ENCODE measurements around the gene PTGS1.
"Not testable (repeated sequence)": the region's sequence is repeated elsewhere in the genome, so short reads cannot be mapped to it uniquely, and the experiment has no call there.

The PTGS1 gene

DNA sequence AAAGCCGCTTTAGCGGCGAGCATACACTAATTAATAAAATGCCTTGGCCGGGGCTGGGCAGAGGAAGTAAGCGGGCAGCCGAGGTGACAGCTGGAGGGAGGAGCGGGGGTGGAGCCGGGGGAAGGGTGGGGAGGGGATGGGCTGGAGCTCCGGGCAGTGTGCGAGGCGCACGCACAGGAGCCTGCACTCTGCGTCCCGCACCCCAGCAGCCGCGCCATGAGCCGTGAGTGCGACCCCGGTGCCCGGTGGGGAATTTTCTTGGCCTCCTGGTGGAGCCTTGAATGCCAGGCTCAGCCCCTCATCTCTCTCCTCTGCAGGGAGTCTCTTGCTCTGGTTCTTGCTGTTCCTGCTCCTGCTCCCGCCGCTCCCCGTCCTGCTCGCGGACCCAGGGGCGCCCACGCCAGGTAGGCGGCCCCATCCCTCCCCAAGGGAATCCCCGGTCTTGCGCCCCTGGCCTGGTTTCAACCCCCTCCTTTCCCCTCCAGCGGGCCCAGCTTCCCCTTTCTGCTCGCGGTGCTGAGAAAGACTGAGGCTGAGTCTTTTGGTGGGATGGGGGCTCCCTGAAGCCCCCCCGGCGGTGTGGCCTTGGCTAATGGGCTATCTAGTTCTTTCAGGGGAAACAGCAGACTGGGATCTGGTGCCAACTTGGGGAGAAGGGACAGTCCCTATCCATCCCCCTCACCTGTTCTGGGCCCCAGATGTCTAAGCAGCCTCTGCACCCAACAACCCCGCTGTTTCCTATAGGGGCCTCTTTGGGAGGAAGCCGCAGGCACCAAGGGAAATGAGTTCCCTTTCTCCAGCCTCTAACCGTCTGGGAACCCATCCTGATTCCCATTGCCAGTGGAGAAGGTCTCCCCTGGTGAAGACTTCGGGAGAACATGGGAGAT is at the start of gene PTGS1:
Gene PTGS1 (plus strand): TSS at position 156 of the 887 bp plus-strand sequence. CDS start 61 bp downstream, at position 217.
- H3K9ac ChIP-seq: no peak within 1 kb of the TSS
- H3K4me2 ChIP-seq (ENCODE audit: low read length): peak within 1 kb of the TSS; percentile 49
- H3K36me3 ChIP-seq (ENCODE audit: control insufficient read depth, insufficient read depth, low read length): no peaks in the 10 kb centered on the region
- H3K27ac ChIP-seq: no peak within 1 kb of the TSS
- peaks cover 5% of the 10 kb centered on the region for H3K4me1 ChIP-seq
- H3K27me3 ChIP-seq (ENCODE audit: control insufficient read depth, insufficient read depth, low read length): no peaks in the 10 kb centered on the region
- no peaks in the 10 kb centered on the region for H3K9me3 ChIP-seq (ENCODE audit: control insufficient read depth, low read length)
- TF ChIP-seq, protein P1, sequence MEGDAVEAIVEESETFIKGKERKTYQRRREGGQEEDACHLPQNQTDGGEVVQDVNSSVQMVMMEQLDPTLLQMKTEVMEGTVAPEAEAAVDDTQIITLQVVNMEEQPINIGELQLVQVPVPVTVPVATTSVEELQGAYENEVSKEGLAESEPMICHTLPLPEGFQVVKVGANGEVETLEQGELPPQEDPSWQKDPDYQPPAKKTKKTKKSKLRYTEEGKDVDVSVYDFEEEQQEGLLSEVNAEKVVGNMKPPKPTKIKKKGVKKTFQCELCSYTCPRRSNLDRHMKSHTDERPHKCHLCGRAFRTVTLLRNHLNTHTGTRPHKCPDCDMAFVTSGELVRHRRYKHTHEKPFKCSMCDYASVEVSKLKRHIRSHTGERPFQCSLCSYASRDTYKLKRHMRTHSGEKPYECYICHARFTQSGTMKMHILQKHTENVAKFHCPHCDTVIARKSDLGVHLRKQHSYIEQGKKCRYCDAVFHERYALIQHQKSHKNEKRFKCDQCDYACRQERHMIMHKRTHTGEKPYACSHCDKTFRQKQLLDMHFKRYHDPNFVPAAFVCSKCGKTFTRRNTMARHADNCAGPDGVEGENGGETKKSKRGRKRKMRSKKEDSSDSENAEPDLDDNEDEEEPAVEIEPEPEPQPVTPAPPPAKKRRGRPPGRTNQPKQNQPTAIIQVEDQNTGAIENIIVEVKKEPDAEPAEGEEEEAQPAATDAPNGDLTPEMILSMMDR (IDR thresholded peaks at IDR 0.05): no peak
- H3K4me3 ChIP-seq (ENCODE audit: low read depth, low read length): no peak within 1 kb of the TSS
- H3K79me2 ChIP-seq: no peaks in the 10 kb centered on the region
- peak within 1 kb of the TSS; percentile 38 for H2AFZ ChIP-seq

DNA sequence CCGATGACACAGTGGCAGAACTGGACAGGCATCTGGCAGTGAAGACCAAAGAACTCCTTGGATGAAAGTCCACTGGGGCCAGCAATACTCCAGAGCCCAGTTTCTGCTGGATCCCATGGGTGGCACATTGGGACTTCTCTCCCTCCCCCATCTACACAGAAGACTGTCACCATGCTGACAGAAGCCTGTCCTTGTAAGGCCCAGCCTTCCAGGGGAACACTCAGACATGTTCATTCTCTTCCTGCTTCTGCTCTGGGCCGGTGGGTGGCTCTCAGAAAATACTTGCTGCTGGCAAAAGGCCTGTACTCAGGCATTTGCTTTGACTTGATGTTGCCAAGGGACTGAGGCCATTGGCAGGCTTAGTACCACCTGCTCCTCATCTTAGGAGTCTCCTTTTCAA is 48.3 kb upstream of the PTGS1 start:
- TF ChIP-seq, protein P1 (IDR thresholded peaks at IDR 0.05): no peak
- no peaks in the 10 kb centered on the region for H3K4me1 ChIP-seq
- H2AFZ ChIP-seq: no peak overlapping the region
- H3K9ac ChIP-seq: no peak overlapping the region
- no peaks in the 10 kb centered on the region for H3K36me3 ChIP-seq (ENCODE audit: control insufficient read depth, insufficient read depth, low read length)
- H3K79me2 ChIP-seq: no peaks in the 10 kb centered on the region
- no peaks in the 10 kb centered on the region for H3K9me3 ChIP-seq (ENCODE audit: control insufficient read depth, low read length)
- H3K4me3 ChIP-seq (ENCODE audit: low read depth, low read length): no peak overlapping the region
- H3K27me3 ChIP-seq (ENCODE audit: control insufficient read depth, insufficient read depth, low read length): no peaks in the 10 kb centered on the region
- H3K27ac ChIP-seq: no peak overlapping the region
- no peak overlapping the region for H3K4me2 ChIP-seq (ENCODE audit: low read length)

DNA sequence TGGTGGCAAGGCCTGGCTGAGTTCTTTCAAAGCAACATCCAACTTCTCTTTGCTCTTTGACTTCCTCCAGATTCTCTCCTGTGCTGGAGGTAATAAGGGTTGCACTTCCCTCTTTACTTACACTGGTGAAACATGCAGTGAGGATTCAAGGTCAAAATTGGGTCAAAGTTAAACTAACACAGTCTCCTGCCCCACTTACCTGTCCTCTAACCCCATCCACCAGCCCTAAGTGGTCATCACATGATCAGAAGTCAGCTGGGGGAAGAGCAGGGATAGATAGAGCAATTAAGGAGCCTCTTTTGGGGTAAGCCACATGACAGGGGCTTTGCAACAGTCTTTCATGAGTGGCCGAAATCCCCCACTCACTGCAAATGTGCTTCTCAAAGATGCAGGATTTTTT is 46.2 kb upstream of the PTGS1 start:
- not testable (repeated sequence) for H3K36me3 ChIP-seq (ENCODE audit: control insufficient read depth, insufficient read depth, low read length); H2AFZ ChIP-seq; H3K9ac ChIP-seq; H3K4me3 ChIP-seq (ENCODE audit: low read depth, low read length); H3K4me1 ChIP-seq; H3K27ac ChIP-seq; H3K9me3 ChIP-seq (ENCODE audit: control insufficient read depth, low read length); H3K4me2 ChIP-seq (ENCODE audit: low read length); H3K27me3 ChIP-seq (ENCODE audit: control insufficient read depth, insufficient read depth, low read length); H3K79me2 ChIP-seq

DNA sequence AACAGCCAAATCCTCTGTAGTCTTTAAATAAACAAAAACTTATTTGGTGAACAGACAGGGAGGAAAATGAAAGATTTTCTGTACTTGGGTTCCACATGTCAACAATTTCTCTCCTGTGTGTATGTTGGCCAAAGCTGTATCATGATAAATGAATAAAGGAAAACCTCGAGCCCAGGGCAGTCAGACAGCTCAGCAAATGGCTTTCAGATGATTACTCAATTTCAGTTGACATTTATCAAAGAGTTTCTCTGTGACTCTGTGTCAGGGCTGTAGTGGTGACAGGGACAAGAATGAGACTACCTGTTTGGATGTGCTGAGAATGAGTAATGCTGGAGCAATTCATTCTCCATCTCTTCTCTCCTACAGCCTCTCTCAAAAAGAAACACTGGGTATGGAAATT is 45.7 kb upstream of the PTGS1 start:
- no peak overlapping the region for H3K9ac ChIP-seq
- H3K27ac ChIP-seq: no peak overlapping the region
- no peaks in the 10 kb centered on the region for H3K79me2 ChIP-seq
- no peak overlapping the region for H3K4me3 ChIP-seq (ENCODE audit: low read depth, low read length)
- no peaks in the 10 kb centered on the region for H3K4me1 ChIP-seq
- no peaks in the 10 kb centered on the region for H3K36me3 ChIP-seq (ENCODE audit: control insufficient read depth, insufficient read depth, low read length)
- no peaks in the 10 kb centered on the region for H3K9me3 ChIP-seq (ENCODE audit: control insufficient read depth, low read length)
- TF ChIP-seq, protein P1 (IDR thresholded peaks at IDR 0.05): no peak
- no peak overlapping the region for H3K4me2 ChIP-seq (ENCODE audit: low read length)
- no peak overlapping the region for H2AFZ ChIP-seq
- H3K27me3 ChIP-seq (ENCODE audit: control insufficient read depth, insufficient read depth, low read length): no peaks in the 10 kb centered on the region

DNA sequence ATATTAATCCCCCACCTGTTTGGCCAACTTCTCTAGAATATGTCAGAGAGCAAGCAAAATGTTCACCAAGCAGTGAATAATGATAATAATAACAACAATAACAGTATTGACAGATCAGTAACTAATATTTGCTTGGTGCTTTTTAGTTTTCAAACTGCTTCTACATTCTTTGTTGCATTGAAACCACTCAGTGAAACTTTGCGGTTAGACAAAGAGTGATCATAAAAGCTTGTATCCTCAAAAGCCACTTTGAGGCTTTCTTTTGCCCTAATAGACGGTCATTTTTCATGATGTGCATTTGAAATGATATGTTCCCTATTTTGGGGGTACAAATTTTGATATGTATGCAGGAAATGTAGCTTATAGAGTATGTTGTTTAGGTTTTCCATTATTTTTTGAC is 43.6 kb upstream of the PTGS1 start:
- no peaks in the 10 kb centered on the region for H3K36me3 ChIP-seq (ENCODE audit: control insufficient read depth, insufficient read depth, low read length)
- H3K27me3 ChIP-seq (ENCODE audit: control insufficient read depth, insufficient read depth, low read length): no peaks in the 10 kb centered on the region
- H3K9ac ChIP-seq: no peak overlapping the region
- H3K9me3 ChIP-seq (ENCODE audit: control insufficient read depth, low read length): no peaks in the 10 kb centered on the region
- H3K27ac ChIP-seq: no peak overlapping the region
- TF ChIP-seq, protein P1 (IDR thresholded peaks at IDR 0.05): no peak
- no peaks in the 10 kb centered on the region for H3K4me1 ChIP-seq
- H3K4me3 ChIP-seq (ENCODE audit: low read depth, low read length): no peak overlapping the region
- H2AFZ ChIP-seq: no peak overlapping the region
- H3K79me2 ChIP-seq: no peaks in the 10 kb centered on the region
- no peak overlapping the region for H3K4me2 ChIP-seq (ENCODE audit: low read length)
